ENCODE data around the gene ADAM12. TPM values are rescaled to one million over a fixed set of nuclear protein-coding genes. Genes with fewer than 3 reads are reported as not detected.

The ADAM12 gene
- total RNA-seq, 1 experiment from 2014 or later, result not detected

- no TSS peak for BruUV-seq (replicated peaks)
- Histone ChIP-seq H3K79me2 (ENCODE audit: insufficient read depth, low read length) (no peaks in the 10 kb centered on the region), H3K36me3 (ENCODE audit: control insufficient read depth in 1 of 2, insufficient read depth in 2 of 2, low read length in 2 of 2) (no peaks in the 10 kb centered on the region), H3K27ac (ENCODE audit: low read depth, low read length) (no peak overlapping the region), H3K9ac (ENCODE audit: low read length) (no peak overlapping the region), H3K4me1 (ENCODE audit: control insufficient read depth in 1 of 2, insufficient read depth in 2 of 2, low read length in 2 of 2) (no peaks in the 10 kb centered on the region), H3K4me3 (replicated peaks in 1 of 2; ENCODE audit: low read depth in 1 of 2, low read length in 2 of 2) (no peak overlapping the region), H3K4me2 (ENCODE audit: low read length) (no peak overlapping the region), H2AFZ (ENCODE audit: low read depth, low read length, poor library complexity, severe bottlenecking) (no peak overlapping the region), H3K27me3 (ENCODE audit: insufficient read depth, low read length) (peaks cover 48% of the 10 kb centered on the region), H3K9me2 (ENCODE audit: insufficient read depth) (no peaks in the 10 kb centered on the region), H3K9me3 (ENCODE audit: control insufficient read depth in 1 of 2, insufficient read depth in 1 of 2, low read depth in 1 of 2, low read length in 2 of 2) (no peaks in the 10 kb centered on the region), H4K20me1 (ENCODE audit: insufficient read depth) (no peaks in the 10 kb centered on the region)
- POLR2A ChIA-PET, result no interaction called here
- intact Hi-C loops (cut with micrococcal nuclease), result no loop called here
- CTCF ChIA-PET, result no interaction called here
- no peak for TF ChIP-seq EZH2 (IDR thresholded peaks at IDR 0.05)
- TF ChIP-seq JUND (IDR thresholded peaks at IDR 0.05), result no peak
- no peak for TF ChIP-seq ELF1 (IDR thresholded peaks at IDR 0.05; ENCODE audit: borderline replicate concordance, low read depth)
- TF ChIP-seq POLR2AphosphoS5 (IDR thresholded peaks at IDR 0.05; ENCODE audit: low read depth, low read length), result no peak
- no peak for TF ChIP-seq POLR2A (IDR thresholded peaks at IDR 0.05; ENCODE audit: borderline replicate concordance, extremely low read depth, insufficient read depth, insufficient read length)
- TF ChIP-seq SRF (IDR thresholded peaks at IDR 0.05; ENCODE audit: low read depth), result no peak
- TF ChIP-seq MAX (IDR thresholded peaks at IDR 0.05), result no peak
- TF ChIP-seq REST (IDR thresholded peaks at IDR 0.05; ENCODE audit: low read depth), result no peak
- TF ChIP-seq CEBPB (IDR thresholded peaks at IDR 0.05; ENCODE audit: low read depth), result no peak
- TF ChIP-seq ZNF274 (IDR thresholded peaks at IDR 0.05; ENCODE audit: low read depth, low read length), result no peak
- no peak for TF ChIP-seq ZBTB33 (IDR thresholded peaks at IDR 0.05; ENCODE audit: extremely low read depth, insufficient replicate concordance, low read length)
- TF ChIP-seq CTCF (IDR thresholded peaks at IDR 0.05 in 2 of 3, conservative IDR thresholded peaks at IDR 0.05 in 1 of 3; ENCODE audit: borderline replicate concordance in 1 of 3, insufficient read depth in 1 of 3, low read depth in 2 of 3, low read length in 2 of 3), result no peak
- no peak for ATAC-seq
- DNase-seq (ENCODE audit: low read depth, low spot score), result no peak
- RAD21 ChIA-PET (ENCODE audit: low non-redundant PET in 1 of 2, low total read pairs in 2 of 2, uncharacterized antibody in 2 of 2, unreplicated experiment in 2 of 2), result no interaction called here
Observed at GRCh38 chr10:126157189-126157588, 231.1 kb downstream of the ADAM12 start.
